ENCODE data around the gene HUNK. TPM values are rescaled to one million over a fixed set of nuclear protein-coding genes. Genes with fewer than 3 reads are reported as not detected.

The HUNK gene
- total RNA-seq, 1 donor from 2014 or later: 0.77 TPM

- FAIRE-seq (no peak), DNase-seq (ENCODE audit: low read depth) (no peak)
- no peak overlapping the region for H2AFZ ChIP-seq (ENCODE audit: low read depth, low read length)
- no peak overlapping the region for H3K9ac ChIP-seq (ENCODE audit: low read length)
- no peak overlapping the region for H3K4me2 ChIP-seq (ENCODE audit: low read length)
- Mint-ChIP-seq H3K36me3 (ENCODE audit: low read depth, unreplicated experiment) (no peaks in the 10 kb centered on the region), H3K4me3 (ENCODE audit: unreplicated experiment) (no peak overlapping the region), H3K4me1 (ENCODE audit: low read depth, unreplicated experiment) (no peaks in the 10 kb centered on the region), H3K27me3 (ENCODE audit: low read depth, unreplicated experiment) (peaks cover 5% of the 10 kb centered on the region), H3K27ac (ENCODE audit: unreplicated experiment) (no peak overlapping the region), H3K9me3 (ENCODE audit: unreplicated experiment) (peaks cover 2% of the 10 kb centered on the region)
- no peaks in the 10 kb centered on the region for H3K9me3 ChIP-seq (ENCODE audit: insufficient read depth, low read depth, low read length)
- no peak overlapping the region for H3K4me3 ChIP-seq (ENCODE audit: insufficient read depth, low read depth, low read length)
- no peaks in the 10 kb centered on the region for H3K27me3 ChIP-seq (ENCODE audit: insufficient read depth, low read length)
- TF ChIP-seq, protein P1, sequence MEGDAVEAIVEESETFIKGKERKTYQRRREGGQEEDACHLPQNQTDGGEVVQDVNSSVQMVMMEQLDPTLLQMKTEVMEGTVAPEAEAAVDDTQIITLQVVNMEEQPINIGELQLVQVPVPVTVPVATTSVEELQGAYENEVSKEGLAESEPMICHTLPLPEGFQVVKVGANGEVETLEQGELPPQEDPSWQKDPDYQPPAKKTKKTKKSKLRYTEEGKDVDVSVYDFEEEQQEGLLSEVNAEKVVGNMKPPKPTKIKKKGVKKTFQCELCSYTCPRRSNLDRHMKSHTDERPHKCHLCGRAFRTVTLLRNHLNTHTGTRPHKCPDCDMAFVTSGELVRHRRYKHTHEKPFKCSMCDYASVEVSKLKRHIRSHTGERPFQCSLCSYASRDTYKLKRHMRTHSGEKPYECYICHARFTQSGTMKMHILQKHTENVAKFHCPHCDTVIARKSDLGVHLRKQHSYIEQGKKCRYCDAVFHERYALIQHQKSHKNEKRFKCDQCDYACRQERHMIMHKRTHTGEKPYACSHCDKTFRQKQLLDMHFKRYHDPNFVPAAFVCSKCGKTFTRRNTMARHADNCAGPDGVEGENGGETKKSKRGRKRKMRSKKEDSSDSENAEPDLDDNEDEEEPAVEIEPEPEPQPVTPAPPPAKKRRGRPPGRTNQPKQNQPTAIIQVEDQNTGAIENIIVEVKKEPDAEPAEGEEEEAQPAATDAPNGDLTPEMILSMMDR (IDR thresholded peaks at IDR 0.05; ENCODE audit: insufficient read depth, low read depth, low read length): no peak
- no peak for TF ChIP-seq EZH2 (IDR thresholded peaks at IDR 0.05; ENCODE audit: insufficient read depth, low read length)
- H3K36me3 ChIP-seq (ENCODE audit: insufficient read depth, low read length): no peaks in the 10 kb centered on the region
- H4K20me1 ChIP-seq (ENCODE audit: insufficient read depth, low read length): no peaks in the 10 kb centered on the region
- no peaks in the 10 kb centered on the region for H3K4me1 ChIP-seq (ENCODE audit: insufficient read depth, low read length)
- H3K79me2 ChIP-seq (ENCODE audit: insufficient read depth, low read length): no peaks in the 10 kb centered on the region
- H3K27ac ChIP-seq (ENCODE audit: low read depth, low read length): no peak overlapping the region
Measured at GRCh38 chr21:31959881-31960280, 87.1 kb downstream of the HUNK start.

DNA sequence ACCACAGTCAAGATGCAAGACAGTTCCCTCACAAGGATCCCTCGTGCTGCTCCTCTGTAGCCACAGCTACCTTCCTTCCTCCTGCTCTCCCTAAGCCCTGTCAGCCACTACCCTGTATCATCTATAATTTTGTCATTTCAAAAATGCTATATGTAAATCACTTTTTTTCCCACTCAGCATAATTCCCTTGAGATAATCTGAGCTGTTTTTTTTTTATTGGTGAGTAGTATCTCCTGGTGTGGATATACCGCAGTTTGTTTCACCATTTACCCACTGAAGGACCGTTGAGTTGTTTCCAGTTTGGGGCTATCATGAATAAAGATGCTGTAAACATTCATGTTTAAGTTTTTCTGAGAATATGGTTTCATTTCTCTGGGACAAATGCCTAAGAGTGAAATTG, 88.2 kb downstream of the HUNK start:
- no peak for TF ChIP-seq EZH2 (IDR thresholded peaks at IDR 0.05; ENCODE audit: insufficient read depth, low read length)
- TF ChIP-seq, protein P1 (IDR thresholded peaks at IDR 0.05; ENCODE audit: insufficient read depth, low read depth, low read length): no peak
- Histone ChIP-seq H4K20me1 (ENCODE audit: insufficient read depth, low read length) (no peaks in the 10 kb centered on the region), H3K4me2 (ENCODE audit: low read length) (no peak overlapping the region), H3K4me3 (ENCODE audit: insufficient read depth, low read depth, low read length) (no peak overlapping the region), H3K9ac (ENCODE audit: low read length) (no peak overlapping the region), H3K27ac (ENCODE audit: low read depth, low read length) (no peak overlapping the region), H3K27me3 (ENCODE audit: insufficient read depth, low read length) (no peaks in the 10 kb centered on the region), H3K79me2 (ENCODE audit: insufficient read depth, low read length) (no peaks in the 10 kb centered on the region), H3K9me3 (ENCODE audit: insufficient read depth, low read depth, low read length) (no peaks in the 10 kb centered on the region), H3K36me3 (ENCODE audit: insufficient read depth, low read length) (no peaks in the 10 kb centered on the region), H3K4me1 (ENCODE audit: insufficient read depth, low read length) (no peaks in the 10 kb centered on the region), H2AFZ (ENCODE audit: low read depth, low read length) (no peak overlapping the region)
- Mint-ChIP-seq H3K9me3 (ENCODE audit: unreplicated experiment) (peaks cover 4% of the 10 kb centered on the region), H3K27ac (ENCODE audit: unreplicated experiment) (no peak overlapping the region), H3K4me1 (ENCODE audit: low read depth, unreplicated experiment) (no peaks in the 10 kb centered on the region), H3K27me3 (ENCODE audit: low read depth, unreplicated experiment) (peaks cover 5% of the 10 kb centered on the region), H3K36me3 (ENCODE audit: low read depth, unreplicated experiment) (no peaks in the 10 kb centered on the region), H3K4me3 (ENCODE audit: unreplicated experiment) (no peak overlapping the region)
- FAIRE-seq: no peak
- DNase-seq (ENCODE audit: low read depth): no peak

GRCh38 chr21:31961704-31962103, 88.9 kb downstream of the HUNK start:
- TF ChIP-seq EZH2 (IDR thresholded peaks at IDR 0.05; ENCODE audit: insufficient read depth, low read length): no peak
- TF ChIP-seq, protein P1 (IDR thresholded peaks at IDR 0.05; ENCODE audit: insufficient read depth, low read depth, low read length): no peak
- Histone ChIP-seq H3K36me3 (ENCODE audit: insufficient read depth, low read length) (no peaks in the 10 kb centered on the region), H4K20me1 (ENCODE audit: insufficient read depth, low read length) (no peaks in the 10 kb centered on the region), H3K27ac (ENCODE audit: low read depth, low read length) (no peak overlapping the region), H3K4me3 (ENCODE audit: insufficient read depth, low read depth, low read length) (no peak overlapping the region), H3K79me2 (ENCODE audit: insufficient read depth, low read length) (no peaks in the 10 kb centered on the region), H3K4me2 (ENCODE audit: low read length) (no peak overlapping the region), H2AFZ (ENCODE audit: low read depth, low read length) (no peak overlapping the region), H3K4me1 (ENCODE audit: insufficient read depth, low read length) (no peaks in the 10 kb centered on the region), H3K27me3 (ENCODE audit: insufficient read depth, low read length) (no peaks in the 10 kb centered on the region), H3K9me3 (ENCODE audit: insufficient read depth, low read depth, low read length) (no peaks in the 10 kb centered on the region), H3K9ac (ENCODE audit: low read length) (no peak overlapping the region)
- no peaks in the 10 kb centered on the region for H3K36me3 Mint-ChIP-seq (ENCODE audit: low read depth, unreplicated experiment)
- H3K4me3 Mint-ChIP-seq (ENCODE audit: unreplicated experiment): no peak overlapping the region
- no peak for FAIRE-seq
- no peaks in the 10 kb centered on the region for H3K4me1 Mint-ChIP-seq (ENCODE audit: low read depth, unreplicated experiment)
- peaks cover under 1% of the 10 kb centered on the region for H3K27me3 Mint-ChIP-seq (ENCODE audit: low read depth, unreplicated experiment)
- DNase-seq (ENCODE audit: low read depth): no peak
- peaks cover 4% of the 10 kb centered on the region for H3K9me3 Mint-ChIP-seq (ENCODE audit: unreplicated experiment)
- H3K27ac Mint-ChIP-seq (ENCODE audit: unreplicated experiment): no peak overlapping the region

Measured in astrocyte (in vitro differentiated cells and primary cell).